HG02938 (cell line): ENCODE measurements around the gene TOMM6.

Experiments
- ATAC-seq: cut with Tn5 transposase; IDR thresholded peaks from one replicate; pipeline ENCODE4 v1.9.1; 2021; ENCODE audit warnings: mild to moderate bottlenecking, moderate library complexity; ENCODE audit not compliant: unreplicated experiment

The TOMM6 gene

GRCh38 chr6:41787219-41787917 is at the start of gene TOMM6:
TOMM6 (plus strand) TSS chr6:41787694; CDS start chr6:41787698, 4 bp downstream.
- ATAC-seq, result peak; percentile 78

- no peak for ATAC-seq
Measured at GRCh38 chr6:41739041-41739440, 48.5 kb upstream of the TOMM6 start.

- no peak for ATAC-seq
Measured at GRCh38 chr6:41740366-41741162, 46.9 kb upstream of the TOMM6 start.

DNA sequence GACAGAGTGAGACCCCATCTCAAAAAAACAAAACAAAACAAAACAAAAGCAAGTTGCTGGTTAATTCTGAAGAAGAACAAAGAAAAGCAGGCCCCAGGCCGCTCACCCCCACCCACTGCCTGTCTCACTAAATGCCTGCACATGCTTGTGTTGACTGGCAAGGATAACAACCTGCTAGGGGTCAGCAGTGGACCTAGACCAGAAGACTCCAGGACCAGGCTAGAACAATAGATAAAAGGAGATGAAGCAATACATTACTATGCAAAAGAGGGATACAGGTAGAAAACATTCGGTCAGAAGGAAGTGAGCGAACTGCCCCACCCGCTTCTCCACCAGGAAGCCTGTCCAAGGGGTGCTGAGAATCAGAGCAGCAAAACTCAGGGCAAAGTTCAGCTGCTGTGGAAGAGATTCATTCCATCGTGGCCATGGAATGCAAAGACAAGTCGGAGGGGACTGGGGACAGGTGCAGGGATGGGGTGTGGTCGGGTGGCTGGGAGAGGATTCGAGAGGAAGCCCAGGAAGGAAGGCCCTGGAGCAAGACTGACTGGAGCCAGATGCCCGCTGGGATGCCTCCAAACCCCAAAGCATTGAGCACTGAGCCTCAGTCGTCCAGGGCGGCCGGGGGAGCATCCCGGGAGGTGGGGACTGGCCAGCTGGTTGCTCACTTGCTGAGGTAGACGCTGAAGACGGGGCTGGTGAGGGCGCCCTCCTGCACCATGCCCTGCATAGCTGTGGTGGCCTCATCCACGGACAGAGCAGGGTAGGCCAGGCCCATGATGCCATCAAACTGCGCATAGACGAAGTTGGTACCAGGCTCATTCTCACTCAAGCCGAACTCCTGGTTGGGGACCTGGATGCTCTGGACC is 45.6 kb upstream of the TOMM6 start:
- no peak for ATAC-seq

GRCh38 chr6:41743406-41744235 is 43.9 kb upstream of the TOMM6 start:
- no peak for ATAC-seq

GRCh38 chr6:41744236-41744787 is 43.2 kb upstream of the TOMM6 start:
- no peak for ATAC-seq

- no peak for ATAC-seq
Measured at GRCh38 chr6:41746107-41746506, 41.4 kb upstream of the TOMM6 start.

GRCh38 chr6:41747256-41748101 is 40.0 kb upstream of the TOMM6 start, which contains the start of gene PGC:
PGC (minus strand) TSS chr6:41747397; CDS start chr6:41747334, 63 bp downstream.
- no peak for ATAC-seq

DNA sequence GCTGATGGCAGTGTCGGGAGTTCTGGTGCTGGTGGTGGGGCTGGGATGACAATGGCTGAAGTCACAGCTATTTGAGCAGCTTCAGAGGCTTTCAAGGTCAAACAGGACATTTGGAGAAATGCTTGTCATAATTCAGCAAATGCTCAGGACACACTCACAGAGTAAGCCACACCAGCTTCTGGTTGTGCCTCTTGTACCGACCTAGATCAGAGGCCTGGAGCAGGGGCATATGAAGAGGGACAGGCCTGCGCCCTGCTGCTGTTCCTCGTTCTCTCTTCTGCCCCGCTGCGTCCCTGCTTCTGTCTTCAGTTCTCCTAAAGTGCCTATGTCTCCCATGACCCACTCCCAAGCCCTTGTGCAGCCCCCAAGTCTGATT is 39.4 kb upstream of the TOMM6 start:
- no peak for ATAC-seq

GRCh38 chr6:41748542-41748941 is 39.0 kb upstream of the TOMM6 start:
- ATAC-seq, result no peak

- no peak for ATAC-seq
Measured at GRCh38 chr6:41750374-41750773, 37.1 kb upstream of the TOMM6 start.

DNA sequence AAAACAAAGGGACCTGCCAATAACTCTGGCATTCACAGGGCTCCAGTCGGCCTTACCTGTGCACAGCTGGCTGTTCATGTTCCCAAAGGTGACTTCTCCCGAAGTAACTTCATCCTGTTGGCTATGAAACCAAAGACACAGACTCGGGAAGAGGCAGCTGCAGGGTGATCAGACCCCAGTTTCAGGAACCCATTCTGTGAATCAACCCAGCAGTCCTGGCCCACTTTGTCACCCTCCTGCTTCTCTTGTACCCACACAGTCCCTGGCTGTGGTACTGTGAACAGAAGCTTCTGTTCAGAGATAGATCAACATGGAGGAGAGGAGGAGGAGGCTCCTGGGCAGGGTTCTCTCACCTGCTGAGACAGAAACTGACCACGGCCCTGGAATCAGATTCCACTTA is 31.6 kb upstream of the TOMM6 start:
- no peak for ATAC-seq

DNA sequence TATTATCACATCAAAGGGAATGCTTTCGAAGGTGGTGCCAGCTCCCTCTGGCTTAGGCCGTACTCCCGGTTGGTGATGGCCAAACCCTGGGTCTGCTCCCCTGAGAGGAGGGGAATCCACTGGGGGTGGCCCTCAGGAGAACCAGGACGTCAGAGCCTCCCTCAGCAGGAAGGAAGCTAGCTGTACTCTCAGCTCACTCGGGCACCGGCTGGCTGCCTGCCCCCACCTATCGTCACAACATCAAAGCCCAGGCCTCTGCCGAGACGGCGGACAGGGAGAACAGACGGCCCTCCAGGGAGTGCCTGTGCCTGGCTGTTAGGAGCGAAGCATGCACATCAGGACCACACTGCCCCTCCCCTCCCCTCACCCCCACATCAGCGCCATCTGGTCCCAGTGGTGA is 31.1 kb upstream of the TOMM6 start:
- ATAC-seq, result no peak

DNA sequence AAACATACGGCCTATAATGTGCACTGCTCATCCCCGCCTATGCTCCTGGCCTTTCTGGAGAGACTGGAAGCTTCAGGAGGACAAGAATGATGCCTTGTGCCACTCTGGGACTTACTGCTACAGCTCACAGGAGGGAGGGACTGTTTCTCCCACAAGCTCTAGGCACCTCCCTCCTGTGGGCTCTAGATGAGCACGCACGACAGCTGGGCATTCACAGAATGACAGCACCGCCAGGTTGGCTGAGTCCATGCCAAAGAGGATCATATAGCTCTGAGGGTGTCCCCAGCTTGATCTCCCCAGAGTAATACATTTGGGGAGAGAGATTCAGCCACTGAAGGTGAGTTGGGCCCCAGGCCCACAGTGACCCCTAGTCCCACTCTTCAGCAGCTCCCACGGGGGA is 30.2 kb upstream of the TOMM6 start:
- no peak for ATAC-seq

GRCh38 chr6:41757931-41758640 is 29.4 kb upstream of the TOMM6 start:
- ATAC-seq, result no peak

GRCh38 chr6:41758641-41759035 is 28.9 kb upstream of the TOMM6 start:
- ATAC-seq, result no peak

GRCh38 chr6:41759106-41759904 is 28.2 kb upstream of the TOMM6 start:
- no peak for ATAC-seq
